ENCODE results near the gene ADAT1. TPM values are rescaled to one million over a fixed set of nuclear protein-coding genes. Genes with fewer than 3 reads are reported as not detected.

The ADAT1 gene
- total RNA-seq, 1 experiment from 2014 or later, result 44.2 TPM

- TF ChIP-seq, protein P1, sequence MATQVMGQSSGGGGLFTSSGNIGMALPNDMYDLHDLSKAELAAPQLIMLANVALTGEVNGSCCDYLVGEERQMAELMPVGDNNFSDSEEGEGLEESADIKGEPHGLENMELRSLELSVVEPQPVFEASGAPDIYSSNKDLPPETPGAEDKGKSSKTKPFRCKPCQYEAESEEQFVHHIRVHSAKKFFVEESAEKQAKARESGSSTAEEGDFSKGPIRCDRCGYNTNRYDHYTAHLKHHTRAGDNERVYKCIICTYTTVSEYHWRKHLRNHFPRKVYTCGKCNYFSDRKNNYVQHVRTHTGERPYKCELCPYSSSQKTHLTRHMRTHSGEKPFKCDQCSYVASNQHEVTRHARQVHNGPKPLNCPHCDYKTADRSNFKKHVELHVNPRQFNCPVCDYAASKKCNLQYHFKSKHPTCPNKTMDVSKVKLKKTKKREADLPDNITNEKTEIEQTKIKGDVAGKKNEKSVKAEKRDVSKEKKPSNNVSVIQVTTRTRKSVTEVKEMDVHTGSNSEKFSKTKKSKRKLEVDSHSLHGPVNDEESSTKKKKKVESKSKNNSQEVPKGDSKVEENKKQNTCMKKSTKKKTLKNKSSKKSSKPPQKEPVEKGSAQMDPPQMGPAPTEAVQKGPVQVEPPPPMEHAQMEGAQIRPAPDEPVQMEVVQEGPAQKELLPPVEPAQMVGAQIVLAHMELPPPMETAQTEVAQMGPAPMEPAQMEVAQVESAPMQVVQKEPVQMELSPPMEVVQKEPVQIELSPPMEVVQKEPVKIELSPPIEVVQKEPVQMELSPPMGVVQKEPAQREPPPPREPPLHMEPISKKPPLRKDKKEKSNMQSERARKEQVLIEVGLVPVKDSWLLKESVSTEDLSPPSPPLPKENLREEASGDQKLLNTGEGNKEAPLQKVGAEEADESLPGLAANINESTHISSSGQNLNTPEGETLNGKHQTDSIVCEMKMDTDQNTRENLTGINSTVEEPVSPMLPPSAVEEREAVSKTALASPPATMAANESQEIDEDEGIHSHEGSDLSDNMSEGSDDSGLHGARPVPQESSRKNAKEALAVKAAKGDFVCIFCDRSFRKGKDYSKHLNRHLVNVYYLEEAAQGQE (IDR thresholded peaks at IDR 0.05; ENCODE audit: low read depth), result no peak
- TF ChIP-seq ATF3 (IDR thresholded peaks at IDR 0.05) (no peak), EZH2 (IDR thresholded peaks at IDR 0.05) (no peak), SIN3A (IDR thresholded peaks at IDR 0.05; ENCODE audit: low read depth) (no peak), ZNF274 (IDR thresholded peaks at IDR 0.05; ENCODE audit: low read depth, low read length) (no peak), FOSL1 (IDR thresholded peaks at IDR 0.05; ENCODE audit: low read depth) (no peak)
- TF ChIP-seq, protein P2, sequence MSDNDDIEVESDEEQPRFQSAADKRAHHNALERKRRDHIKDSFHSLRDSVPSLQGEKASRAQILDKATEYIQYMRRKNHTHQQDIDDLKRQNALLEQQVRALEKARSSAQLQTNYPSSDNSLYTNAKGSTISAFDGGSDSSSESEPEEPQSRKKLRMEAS (IDR thresholded peaks at IDR 0.05), result no peak
Measured at GRCh38 chr16:75567911-75568310, 55.2 kb downstream of the ADAT1 start (continued).

- H3K9me2 ChIP-seq (ENCODE audit: insufficient read depth), result no peaks in the 10 kb centered on the region
- CTCF ChIA-PET, result interaction anchor here (0.9 kb wide), 1 partner anchor 45 kb away, joined by 3 read pairs; no protein-coding TSS in a partner anchor
- no peak overlapping the region for H2AFZ ChIP-seq (ENCODE audit: low read depth, low read length, poor library complexity, severe bottlenecking)
- intact Hi-C loops (cut with micrococcal nuclease), result no loop called here
- H3K27ac ChIP-seq (ENCODE audit: low read depth, low read length), result peak overlapping the region; percentile 68; the same call in 1 of the 2 replicates
- peak overlapping the region; percentile 90 for H3K4me3 ChIP-seq (replicated peaks in 1 of 2; ENCODE audit: low read depth in 1 of 2, low read length in 2 of 2)
- RAD21 ChIA-PET (ENCODE audit: low non-redundant PET in 1 of 2, low total read pairs in 2 of 2, uncharacterized antibody in 2 of 2, unreplicated experiment in 2 of 2), result interaction anchor here in 1 of 2 experiments (0.7 kb wide), 1 partner anchor 103 kb away, joined by 3 read pairs; no protein-coding TSS in a partner anchor
- H4K20me1 ChIP-seq (ENCODE audit: insufficient read depth), result no peaks in the 10 kb centered on the region
- no TSS peak for BruUV-seq (replicated peaks)
- H3K9me3 ChIP-seq (ENCODE audit: control insufficient read depth in 1 of 2, insufficient read depth in 1 of 2, low read depth in 1 of 2, low read length in 2 of 2), result no peaks in the 10 kb centered on the region
- peaks cover 15 to 24% of the 10 kb centered on the region in 2 experiments for H3K4me1 ChIP-seq (ENCODE audit: control insufficient read depth in 1 of 2, insufficient read depth in 2 of 2, low read length in 2 of 2)
- no peaks in the 10 kb centered on the region for H3K27me3 ChIP-seq (ENCODE audit: insufficient read depth, low read length)
- DNase-seq (ENCODE audit: low read depth, low spot score) (no peak), ATAC-seq (peak; percentile 21)
- no peak for TF ChIP-seq EZH2 (IDR thresholded peaks at IDR 0.05)
- TF ChIP-seq ELF1 (IDR thresholded peaks at IDR 0.05; ENCODE audit: borderline replicate concordance, low read depth), result no peak
- TF ChIP-seq EGR1 (IDR thresholded peaks at IDR 0.05; ENCODE audit: low read depth), result 0 out of 2 replicates have a peak, but pooled peaks have one; percentile 18
- TF ChIP-seq POLR2A (IDR thresholded peaks at IDR 0.05; ENCODE audit: borderline replicate concordance, extremely low read depth, insufficient read depth, insufficient read length), result no peak
- TF ChIP-seq ZFX (IDR thresholded peaks at IDR 0.05), result peak; percentile 56
- TF ChIP-seq, protein P2 (IDR thresholded peaks at IDR 0.05), result no peak; the same call in 1 of the 2 replicates
- peak overlapping the region; percentile 100 for H3K4me2 ChIP-seq (ENCODE audit: low read length)
- H3K9ac ChIP-seq (ENCODE audit: low read length), result peak overlapping the region; percentile 76
- H3K36me3 ChIP-seq (ENCODE audit: control insufficient read depth in 1 of 2, insufficient read depth in 2 of 2, low read length in 2 of 2), result peaks cover 20 to 26% of the 10 kb centered on the region in 2 experiments; a peak in 3 of 4 replicates
- POLR2A ChIA-PET, result no interaction called here
- H3K79me2 ChIP-seq (ENCODE audit: insufficient read depth, low read length), result peaks cover 17% of the 10 kb centered on the region
Measured at GRCh38 chr16:75566758-75567255, 56.3 kb downstream of the ADAT1 start.
